Measurements from ENCODE around the gene PSIP1.

DNA sequence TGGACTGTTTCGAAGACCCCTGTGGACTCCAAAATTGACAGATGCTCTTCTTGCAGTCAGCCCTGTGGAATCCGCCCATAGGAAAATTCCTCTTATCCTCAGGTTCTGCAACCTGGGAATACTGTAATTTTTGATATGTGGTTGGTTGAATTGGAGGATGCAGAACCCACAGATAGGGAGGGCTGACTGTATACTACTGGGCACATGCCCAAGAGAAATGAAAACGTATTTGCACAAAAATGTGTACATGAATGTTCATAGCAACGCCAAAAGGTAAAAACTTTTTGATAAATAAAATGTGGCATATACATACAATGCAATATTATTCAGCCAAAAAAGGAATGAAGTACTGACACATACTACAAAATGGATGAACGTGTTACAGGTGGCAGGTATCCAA, 90.0 kb downstream of the PSIP1 start:
- TF ChIP-seq, protein P1, sequence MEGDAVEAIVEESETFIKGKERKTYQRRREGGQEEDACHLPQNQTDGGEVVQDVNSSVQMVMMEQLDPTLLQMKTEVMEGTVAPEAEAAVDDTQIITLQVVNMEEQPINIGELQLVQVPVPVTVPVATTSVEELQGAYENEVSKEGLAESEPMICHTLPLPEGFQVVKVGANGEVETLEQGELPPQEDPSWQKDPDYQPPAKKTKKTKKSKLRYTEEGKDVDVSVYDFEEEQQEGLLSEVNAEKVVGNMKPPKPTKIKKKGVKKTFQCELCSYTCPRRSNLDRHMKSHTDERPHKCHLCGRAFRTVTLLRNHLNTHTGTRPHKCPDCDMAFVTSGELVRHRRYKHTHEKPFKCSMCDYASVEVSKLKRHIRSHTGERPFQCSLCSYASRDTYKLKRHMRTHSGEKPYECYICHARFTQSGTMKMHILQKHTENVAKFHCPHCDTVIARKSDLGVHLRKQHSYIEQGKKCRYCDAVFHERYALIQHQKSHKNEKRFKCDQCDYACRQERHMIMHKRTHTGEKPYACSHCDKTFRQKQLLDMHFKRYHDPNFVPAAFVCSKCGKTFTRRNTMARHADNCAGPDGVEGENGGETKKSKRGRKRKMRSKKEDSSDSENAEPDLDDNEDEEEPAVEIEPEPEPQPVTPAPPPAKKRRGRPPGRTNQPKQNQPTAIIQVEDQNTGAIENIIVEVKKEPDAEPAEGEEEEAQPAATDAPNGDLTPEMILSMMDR (conservative IDR thresholded peaks at IDR 0.05; ENCODE audit: low read depth, low read length): no peak
- no peak for TF ChIP-seq POLR2A (IDR thresholded peaks at IDR 0.05; ENCODE audit: low read depth, low read length)
- TF ChIP-seq BHLHE40 (IDR thresholded peaks at IDR 0.05; ENCODE audit: low read depth, low read length): no peak
